Loucy (cell line): Measurements from ENCODE around the gene ARHGAP4.

Experiments
- H2AFZ ChIP-seq: fragments of 200-600 bp; sonication (generic); 2 replicates; pipeline ENCODE4 v1.6.0; 2016; ENCODE audit warnings: antibody characterized with exemption, mild to moderate bottlenecking, low read length, moderate library complexity
- H3F3A ChIP-seq: fragments of 200-600 bp; 2 replicates; pipeline ENCODE4 v1.6.0; 2016; ENCODE audit warnings: antibody characterized with exemption, low read depth, mild to moderate bottlenecking
- H3K27me3 ChIP-seq: fragments of 200-600 bp; sonication (generic); 2 replicates; pipeline ENCODE4 v1.6.1; 2014; ENCODE audit warnings: low read length, mild to moderate bottlenecking; ENCODE audit not compliant: insufficient read depth, poor library complexity, severe bottlenecking
- H3K36me3 ChIP-seq: fragments of 200-600 bp; sonication (generic); 2 replicates; pipeline ENCODE4 v1.6.1; 2016; ENCODE audit warnings: low read length; ENCODE audit not compliant: insufficient read depth
- H3K4me1 ChIP-seq: fragments of 200-600 bp; sonication (generic); 2 replicates; pipeline ENCODE4 v1.5.1; 2014; ENCODE audit warnings: low read length, mild to moderate bottlenecking; ENCODE audit not compliant: insufficient read depth, poor library complexity, severe bottlenecking
- H3K4me2 ChIP-seq: fragments of 200-600 bp; sonication (generic); 2 replicates; pipeline ENCODE4 v1.6.0; 2014; ENCODE audit warnings: antibody characterized with exemption, low read length, low read depth, mild to moderate bottlenecking; ENCODE audit not compliant: poor library complexity, severe bottlenecking
- H3K4me3 ChIP-seq: fragments of 200-600 bp; sonication (generic); 2 replicates; pipeline ENCODE4 v1.5.1; 2014; ENCODE audit warnings: low read length, mild to moderate bottlenecking, mixed read lengths; ENCODE audit not compliant: poor library complexity, severe bottlenecking
- H3K79me2 ChIP-seq: fragments of 200-600 bp; sonication (generic); 2 replicates; pipeline ENCODE4 v1.6.1; 2014; ENCODE audit warnings: low read length; ENCODE audit not compliant: insufficient read depth
- H3K9ac ChIP-seq: fragments of 200-600 bp; sonication (generic); 2 replicates; pipeline ENCODE4 v1.6.0; 2014; ENCODE audit warnings: mild to moderate bottlenecking, low read depth, low read length, moderate library complexity; ENCODE audit not compliant: poor library complexity, severe bottlenecking
- H3K9me2 ChIP-seq: fragments of 200-600 bp; sonication (generic); replicated peaks from 2 replicates; pipeline ENCODE4 v1.6.1; 2016; ENCODE audit warnings: low read depth, low read length, mixed read lengths
- H3K9me3 ChIP-seq: fragments of 200-600 bp; sonication (generic); 2 replicates; pipeline ENCODE4 v1.6.1; 2014; ENCODE audit warnings: mild to moderate bottlenecking, antibody characterized with exemption, low read length, low read depth; ENCODE audit not compliant: insufficient read depth
- H4K20me1 ChIP-seq: fragments of 200-600 bp; sonication (generic); 2 replicates; pipeline ENCODE4 v1.6.0; 2014; ENCODE audit warnings: antibody characterized with exemption, low read length, mild to moderate bottlenecking; ENCODE audit not compliant: insufficient read depth, poor library complexity, severe bottlenecking
- EZH2phosphoT487 ChIP-seq: fragments of 200-600 bp; IDR thresholded peaks from 2 replicates; pipeline ENCODE4 v1.6.1; 2018; ENCODE audit warnings: antibody characterized with exemption, mild to moderate bottlenecking, moderate library complexity, borderline replicate concordance
- TF ChIP-seq, protein P1 (sequence below): fragments of 200-600 bp; sonication (generic); conservative IDR thresholded peaks from 2 replicates; pipeline ENCODE4 v1.5.1; 2014; ENCODE audit warnings: mild to moderate bottlenecking, antibody characterized with exemption, low read length

The ARHGAP4 gene

GRCh38 chrX:153861151-153861550 lies 64.9 kb downstream of the ARHGAP4 start:
- no peaks in the 10 kb centered on the region for H3K9me2 ChIP-seq
- H3F3A ChIP-seq: no peaks in the 10 kb centered on the region
- no peak for TF ChIP-seq EZH2phosphoT487
- TF ChIP-seq, protein P1, sequence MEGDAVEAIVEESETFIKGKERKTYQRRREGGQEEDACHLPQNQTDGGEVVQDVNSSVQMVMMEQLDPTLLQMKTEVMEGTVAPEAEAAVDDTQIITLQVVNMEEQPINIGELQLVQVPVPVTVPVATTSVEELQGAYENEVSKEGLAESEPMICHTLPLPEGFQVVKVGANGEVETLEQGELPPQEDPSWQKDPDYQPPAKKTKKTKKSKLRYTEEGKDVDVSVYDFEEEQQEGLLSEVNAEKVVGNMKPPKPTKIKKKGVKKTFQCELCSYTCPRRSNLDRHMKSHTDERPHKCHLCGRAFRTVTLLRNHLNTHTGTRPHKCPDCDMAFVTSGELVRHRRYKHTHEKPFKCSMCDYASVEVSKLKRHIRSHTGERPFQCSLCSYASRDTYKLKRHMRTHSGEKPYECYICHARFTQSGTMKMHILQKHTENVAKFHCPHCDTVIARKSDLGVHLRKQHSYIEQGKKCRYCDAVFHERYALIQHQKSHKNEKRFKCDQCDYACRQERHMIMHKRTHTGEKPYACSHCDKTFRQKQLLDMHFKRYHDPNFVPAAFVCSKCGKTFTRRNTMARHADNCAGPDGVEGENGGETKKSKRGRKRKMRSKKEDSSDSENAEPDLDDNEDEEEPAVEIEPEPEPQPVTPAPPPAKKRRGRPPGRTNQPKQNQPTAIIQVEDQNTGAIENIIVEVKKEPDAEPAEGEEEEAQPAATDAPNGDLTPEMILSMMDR: no peak
- H3K79me2 ChIP-seq: no peaks in the 10 kb centered on the region
- H3K4me2 ChIP-seq: no peak overlapping the region
- H3K4me1 ChIP-seq: peaks cover 3% of the 10 kb centered on the region
- no peaks in the 10 kb centered on the region for H3K36me3 ChIP-seq
- H3K27me3 ChIP-seq: no peaks in the 10 kb centered on the region
- H3K9me3 ChIP-seq: no peaks in the 10 kb centered on the region
- H2AFZ ChIP-seq: no peak overlapping the region
- H3K4me3 ChIP-seq: no peak overlapping the region
- no peaks in the 10 kb centered on the region for H4K20me1 ChIP-seq
- H3K9ac ChIP-seq: no peak overlapping the region
